Vagina (tissue), 2 donors: ENCODE results near the gene OOEP. TPM values are rescaled to one million over a fixed set of nuclear protein-coding genes. Genes with fewer than 3 reads are reported as not detected.
"Not testable (repeated sequence)": the region's sequence is repeated elsewhere in the genome, so short reads cannot be mapped to it uniquely, and the experiment has no call there.

ENCODE experiments used
- DNase-seq, 2 donors: peaks; one replicate each; pipeline ENCODE4 v3.0.0-alpha.2; 2017; ENCODE audit errors: extremely low spot score in 2 of 2
- H3K27ac ChIP-seq: fragments of 200-600 bp; sonication (generic); one replicate; pipeline ENCODE4 v1.5.1; 2019
- H3K27me3 ChIP-seq: fragments of 200-600 bp; sonication (generic); one replicate; pipeline ENCODE4 v1.5.1; 2019
- H3K36me3 ChIP-seq, 2 donors: fragments of 200-600 bp; sonication (generic); one replicate each; pipeline ENCODE4 v1.5.1; 2017 to 2019
- H3K4me1 ChIP-seq: fragments of 200-600 bp; sonication (generic); one replicate; pipeline ENCODE4 v1.5.1; 2019
- H3K4me3 ChIP-seq, 2 donors: fragments of 200-600 bp; sonication (generic); 1 replicate in 1 of 2; 2 replicates in 1 of 2; pipeline ENCODE4 v1.5.1; 2016 to 2019
- H3K9me3 ChIP-seq: fragments of 200-600 bp; sonication (generic); one replicate; pipeline ENCODE4 v1.5.1; 2019
- POLR2A ChIP-seq, 2 donors: fragments of 450-650 bp; IDR thresholded peaks; one replicate each; pipeline ENCODE4 v1.6.1; 2017; ENCODE audit warnings: antibody characterized with exemption in 2 of 2, mild to moderate bottlenecking in 2 of 2, moderate library complexity in 2 of 2
- POLR2AphosphoS5 ChIP-seq, 2 donors: sonication (generic); formaldehyde crosslinking; IDR thresholded peaks; one replicate each; pipeline ENCODE4 v1.9.0; 2017; ENCODE audit warnings: antibody characterized with exemption in 2 of 2, mild to moderate bottlenecking in 2 of 2, low read depth in 1 of 2; ENCODE audit not compliant: insufficient read depth in 1 of 2
- intact Hi-C: fragments of 100-400 bp; cut with DNase I; formaldehyde crosslinking; loops from one replicate; pipeline ENCODE4 v1.15.1; 2023
- total RNA-seq: library from RNA; depleted of rRNA; stranded (reverse); fragments of >200 nt; gene quantifications from one replicate; pipeline ENCODE4 v1.2.3, GENCODE V29; 2016
- TF ChIP-seq, protein P1 (sequence below), 3 experiments: fragments of 450-650 bp in 2 of 3; fragments of 200-600 bp in 1 of 3; sonication (generic) in 1 of 3; IDR thresholded peaks; one replicate each; pipeline ENCODE4 v1.5.1; 2017 to 2019; ENCODE audit warnings: antibody characterized with exemption in 3 of 3, mild to moderate bottlenecking in 2 of 3, moderate library complexity in 2 of 3

Gene OOEP
- total RNA-seq, 1 donor from 2014 or later, result not detected

DNA sequence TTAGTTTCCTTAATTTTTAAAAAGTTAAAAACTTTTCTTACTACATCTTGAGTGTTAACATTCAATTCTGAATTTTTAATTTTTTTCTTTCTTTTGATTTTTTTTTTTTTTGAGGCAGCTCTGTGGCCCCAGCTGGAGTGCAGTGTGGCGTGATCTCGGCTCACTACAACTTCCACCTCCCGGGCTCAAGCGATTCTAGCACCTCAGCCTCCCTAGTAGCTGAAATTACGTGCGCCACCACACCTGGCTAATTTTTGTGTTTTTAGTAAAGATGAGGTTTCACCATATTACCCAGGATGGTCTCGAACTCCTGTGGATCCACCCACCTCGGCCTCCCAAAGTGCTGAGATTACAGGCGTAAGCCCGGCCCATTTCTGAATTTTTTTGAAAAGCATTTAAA, 26.2 kb upstream of the OOEP start:
- Histone ChIP-seq H3K4me3 (no peak overlapping the region), H3K9me3 (no peaks in the 10 kb centered on the region), H3K27ac (no peak overlapping the region), H3K27me3 (no peaks in the 10 kb centered on the region), H3K4me1 (no peaks in the 10 kb centered on the region), H3K36me3 (no peaks in the 10 kb centered on the region)
- TF ChIP-seq POLR2AphosphoS5 (IDR thresholded peaks at IDR 0.05; ENCODE audit: insufficient read depth in 1 of 2, low read depth in 1 of 2) (no peak), POLR2A (IDR thresholded peaks at IDR 0.05) (no peak)
- TF ChIP-seq, protein P1, sequence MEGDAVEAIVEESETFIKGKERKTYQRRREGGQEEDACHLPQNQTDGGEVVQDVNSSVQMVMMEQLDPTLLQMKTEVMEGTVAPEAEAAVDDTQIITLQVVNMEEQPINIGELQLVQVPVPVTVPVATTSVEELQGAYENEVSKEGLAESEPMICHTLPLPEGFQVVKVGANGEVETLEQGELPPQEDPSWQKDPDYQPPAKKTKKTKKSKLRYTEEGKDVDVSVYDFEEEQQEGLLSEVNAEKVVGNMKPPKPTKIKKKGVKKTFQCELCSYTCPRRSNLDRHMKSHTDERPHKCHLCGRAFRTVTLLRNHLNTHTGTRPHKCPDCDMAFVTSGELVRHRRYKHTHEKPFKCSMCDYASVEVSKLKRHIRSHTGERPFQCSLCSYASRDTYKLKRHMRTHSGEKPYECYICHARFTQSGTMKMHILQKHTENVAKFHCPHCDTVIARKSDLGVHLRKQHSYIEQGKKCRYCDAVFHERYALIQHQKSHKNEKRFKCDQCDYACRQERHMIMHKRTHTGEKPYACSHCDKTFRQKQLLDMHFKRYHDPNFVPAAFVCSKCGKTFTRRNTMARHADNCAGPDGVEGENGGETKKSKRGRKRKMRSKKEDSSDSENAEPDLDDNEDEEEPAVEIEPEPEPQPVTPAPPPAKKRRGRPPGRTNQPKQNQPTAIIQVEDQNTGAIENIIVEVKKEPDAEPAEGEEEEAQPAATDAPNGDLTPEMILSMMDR (IDR thresholded peaks at IDR 0.05), result no peak
- intact Hi-C loops, result no loop called here
- no peak for DNase-seq

DNA sequence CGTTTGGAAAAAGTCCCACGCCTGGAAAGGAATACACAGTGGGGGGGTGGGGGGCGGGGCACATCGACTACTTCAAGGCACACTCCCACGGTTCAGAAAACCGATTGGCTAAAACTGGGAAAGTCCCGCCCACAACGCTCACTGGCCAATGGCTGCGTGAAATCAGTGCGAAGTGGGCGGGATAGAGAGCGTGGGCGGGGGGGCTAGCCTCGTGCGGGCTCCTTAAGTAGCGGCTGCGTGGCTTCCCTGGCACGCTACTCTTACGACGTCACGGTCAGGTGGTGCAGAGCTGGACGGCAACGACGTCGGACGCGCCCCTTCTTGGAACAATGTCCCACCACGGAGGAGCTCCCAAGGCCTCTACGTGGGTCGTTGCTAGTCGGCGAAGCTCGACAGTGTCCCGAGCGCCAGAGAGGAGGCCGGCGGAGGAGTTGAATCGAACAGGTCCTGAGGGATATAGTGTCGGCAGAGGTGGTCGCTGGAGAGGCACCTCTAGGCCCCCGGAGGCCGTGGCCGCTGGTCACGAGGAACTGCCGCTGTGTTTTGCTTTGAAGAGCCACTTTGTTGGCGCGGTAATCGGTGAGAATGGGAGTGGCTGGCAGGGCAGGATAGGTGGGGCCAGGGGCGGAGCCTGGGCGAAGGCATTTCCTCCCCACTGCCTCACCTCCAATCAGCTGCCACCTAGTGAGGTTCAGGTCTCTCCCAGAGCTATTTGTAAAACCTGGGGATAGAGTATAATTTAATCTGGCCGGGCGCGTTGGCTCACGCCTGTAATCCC, 25.1 kb upstream of the OOEP start, which contains the start of gene DDX43:
DDX43 (plus strand) TSS at position 252 of the 778 bp plus-strand sequence; CDS start at position 330, 78 bp downstream.
- Histone ChIP-seq H3K36me3 (no peaks in the 10 kb centered on the region), H3K4me3 (no peak within 1 kb of the TSS), H3K9me3 (no peaks in the 10 kb centered on the region), H3K27ac (no peak within 1 kb of the TSS), H3K4me1 (no peaks in the 10 kb centered on the region), H3K27me3 (no peaks in the 10 kb centered on the region)
- TF ChIP-seq, protein P1 (IDR thresholded peaks at IDR 0.05), result no peak
- TF ChIP-seq POLR2AphosphoS5 (IDR thresholded peaks at IDR 0.05; ENCODE audit: insufficient read depth in 1 of 2, low read depth in 1 of 2) (no peak), POLR2A (IDR thresholded peaks at IDR 0.05) (no peak)
- DNase-seq, result no peak
- intact Hi-C loops, result no loop called here

DNA sequence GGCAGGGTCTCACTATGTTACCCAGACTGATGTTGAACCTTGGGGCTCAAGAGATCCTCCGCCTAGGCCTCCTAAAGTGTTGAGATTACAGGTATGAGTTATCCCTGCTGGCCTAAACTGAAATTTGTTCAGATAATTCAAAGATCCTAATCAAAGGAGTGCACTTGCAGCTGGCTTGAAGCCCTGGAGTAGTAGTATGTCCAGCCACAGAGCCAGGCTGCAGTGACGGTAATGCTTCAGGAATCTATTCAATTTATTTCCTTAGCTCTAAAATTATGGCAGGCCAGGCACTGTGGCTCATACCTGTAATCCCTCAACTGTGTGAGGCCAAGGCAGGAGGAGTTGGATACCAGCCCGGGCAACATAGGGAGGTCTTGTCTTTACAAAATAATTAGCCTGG, 23.6 kb upstream of the OOEP start:
- peaks cover 5% of the 10 kb centered on the region for H3K4me1 ChIP-seq
- H3K4me3 ChIP-seq, result no peak overlapping the region
- H3K27me3 ChIP-seq, result no peaks in the 10 kb centered on the region
- DNase-seq, result no peak
- no peaks in the 10 kb centered on the region for H3K9me3 ChIP-seq
- TF ChIP-seq POLR2AphosphoS5 (IDR thresholded peaks at IDR 0.05; ENCODE audit: insufficient read depth in 1 of 2, low read depth in 1 of 2) (no peak), POLR2A (IDR thresholded peaks at IDR 0.05) (no peak)
- TF ChIP-seq, protein P1 (IDR thresholded peaks at IDR 0.05), result no peak
- no peaks in the 10 kb centered on the region for H3K36me3 ChIP-seq
- intact Hi-C loops, result no loop called here
- no peak overlapping the region for H3K27ac ChIP-seq

DNA sequence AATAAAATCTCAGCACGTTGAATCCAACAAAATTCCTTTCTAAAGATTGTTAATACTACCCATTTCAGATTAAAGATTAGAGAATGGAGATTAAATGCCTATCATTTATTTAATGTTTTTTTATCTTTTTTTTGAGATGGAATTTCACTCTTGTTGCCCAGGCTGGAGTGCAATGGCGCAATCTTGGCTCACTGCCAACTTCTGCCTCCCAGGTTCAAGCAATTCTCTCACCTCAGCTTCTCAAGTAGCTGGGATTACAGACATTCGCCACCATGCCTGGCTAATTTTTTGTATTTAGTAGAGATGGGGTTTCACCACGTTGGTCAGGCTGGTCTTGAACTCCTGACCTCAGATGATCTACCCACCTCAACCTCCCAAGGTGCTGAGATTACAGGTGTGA, 22.5 kb upstream of the OOEP start:
- H3K36me3 ChIP-seq, H3K9me3 ChIP-seq, intact Hi-C loops, H3K4me3 ChIP-seq, H3K27ac ChIP-seq, H3K27me3 ChIP-seq, H3K4me1 ChIP-seq, DNase-seq: not testable (repeated sequence)

DNA sequence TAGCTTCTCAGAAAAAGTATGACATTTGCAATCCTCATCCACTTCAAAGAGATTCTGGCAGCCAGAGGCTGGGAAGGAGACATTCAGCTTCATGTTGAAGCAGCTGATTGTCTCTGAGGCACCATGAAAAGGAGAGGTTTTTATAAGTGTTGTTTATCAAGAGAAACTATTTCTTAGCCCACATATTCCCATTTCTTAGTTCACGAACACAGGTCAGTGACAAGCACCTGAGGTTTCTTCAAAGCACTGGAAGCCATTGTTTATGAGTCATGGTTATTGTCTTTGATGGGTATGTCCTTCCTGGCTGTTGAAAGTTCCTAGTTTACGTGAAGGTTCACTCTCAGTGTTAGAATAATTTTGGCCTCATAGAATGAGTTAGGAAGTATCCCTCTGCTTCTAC, 22.0 kb upstream of the OOEP start:
- H3K4me3 ChIP-seq, result no peak overlapping the region
- H3K27me3 ChIP-seq, result no peaks in the 10 kb centered on the region
- TF ChIP-seq, protein P1 (IDR thresholded peaks at IDR 0.05), result no peak
- TF ChIP-seq POLR2AphosphoS5 (IDR thresholded peaks at IDR 0.05; ENCODE audit: insufficient read depth in 1 of 2, low read depth in 1 of 2) (no peak), POLR2A (IDR thresholded peaks at IDR 0.05) (no peak)
- H3K9me3 ChIP-seq, result no peaks in the 10 kb centered on the region
- H3K36me3 ChIP-seq, result no peaks in the 10 kb centered on the region
- intact Hi-C loops, result no loop called here
- no peak for DNase-seq
- peaks cover 5% of the 10 kb centered on the region for H3K4me1 ChIP-seq
- H3K27ac ChIP-seq, result no peak overlapping the region
